ENCODE data around the gene BEST4.
"Not testable (repeated sequence)": the region's sequence is repeated elsewhere in the genome, so short reads cannot be mapped to it uniquely, and the experiment has no call there.

BEST4 gene

DNA sequence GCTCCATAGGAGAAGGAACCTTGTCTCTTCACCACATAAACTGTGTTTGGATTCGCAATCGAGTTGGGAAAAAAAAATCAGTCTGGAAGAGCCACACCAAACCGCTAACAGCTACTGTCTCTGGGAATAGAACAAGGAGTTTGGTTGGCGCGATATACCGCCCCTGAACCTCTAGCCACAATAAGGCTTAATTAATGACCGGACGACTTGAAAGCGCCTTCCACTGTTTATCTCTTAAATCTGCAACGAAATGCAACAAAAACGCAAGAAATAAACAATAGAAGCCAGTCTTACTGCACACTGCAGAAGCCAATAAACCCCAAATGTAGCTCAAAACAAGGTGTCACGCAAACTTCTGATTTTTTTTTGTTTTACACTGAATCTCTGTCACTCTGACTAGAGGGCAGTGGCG lies 31.2 kb upstream of the BEST4 start:
- no peak for FAIRE-seq

DNA sequence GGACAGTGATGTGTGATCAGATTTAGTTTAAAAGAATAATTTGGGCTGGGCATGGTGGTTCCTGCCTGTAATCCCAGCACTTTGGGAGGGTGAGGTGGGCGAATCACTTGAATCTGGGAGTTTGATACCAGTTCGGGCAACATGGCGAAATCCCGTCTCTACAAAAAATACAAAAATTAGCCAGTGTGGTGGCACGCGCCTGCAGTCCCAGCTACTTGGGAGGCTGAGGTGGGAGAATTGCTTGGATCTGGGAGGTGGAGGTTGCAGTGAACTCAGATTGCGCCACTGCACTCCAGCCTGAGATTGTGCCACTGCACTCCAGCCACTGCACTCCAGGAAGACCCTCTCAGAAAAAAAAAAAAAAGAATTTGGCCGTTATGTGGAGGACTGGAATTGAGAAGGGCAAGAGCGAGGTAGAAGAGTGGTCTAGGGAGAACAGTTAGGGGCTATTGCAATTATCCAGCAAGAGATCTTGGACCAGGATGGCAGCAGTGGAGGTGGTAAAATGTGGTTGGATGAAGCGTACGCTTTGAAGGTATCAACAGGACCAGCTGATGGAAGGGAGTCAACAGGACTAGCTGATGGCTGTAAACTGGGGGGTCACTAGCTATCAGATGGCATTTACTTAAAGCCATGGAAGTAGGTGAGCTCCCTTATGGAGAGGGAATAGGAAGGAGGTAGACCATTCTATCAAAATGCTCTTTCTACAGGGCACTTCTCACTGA lies 30.0 kb upstream of the BEST4 start:
- FAIRE-seq = no peak

- FAIRE-seq = no peak
These were observed 29.3 kb upstream of the BEST4 start for GRCh38 chr1:44817307-44817706.

DNA sequence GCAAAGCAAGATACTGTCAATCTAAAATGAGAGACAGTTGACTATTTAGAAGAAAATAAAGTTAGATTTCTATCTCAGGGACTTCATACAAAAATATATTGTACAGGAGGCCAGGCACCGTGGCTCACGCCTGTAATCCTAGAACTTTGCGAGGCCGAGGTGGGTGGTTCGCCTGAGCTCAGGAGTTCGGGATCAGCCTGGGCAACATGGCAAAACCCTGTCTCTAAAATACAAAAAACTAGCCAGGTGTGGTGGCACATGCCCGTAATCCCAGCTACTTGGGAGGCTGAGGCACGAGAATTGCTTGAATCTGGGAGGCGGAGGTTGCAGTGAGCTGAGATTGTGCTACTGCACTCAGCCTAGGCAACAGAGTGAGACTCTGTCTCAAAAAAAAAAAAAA lies 28.0 kb upstream of the BEST4 start:
- not testable (repeated sequence) for FAIRE-seq

GRCh38 chr1:44812822-44813543 lies 25.0 kb upstream of the BEST4 start:
- FAIRE-seq = no peak

GRCh38 chr1:44811234-44811633 lies 23.3 kb upstream of the BEST4 start:
- no peak for FAIRE-seq

- not testable (repeated sequence) for FAIRE-seq
These were observed 22.8 kb upstream of the BEST4 start for GRCh38 chr1:44810762-44811105.

DNA sequence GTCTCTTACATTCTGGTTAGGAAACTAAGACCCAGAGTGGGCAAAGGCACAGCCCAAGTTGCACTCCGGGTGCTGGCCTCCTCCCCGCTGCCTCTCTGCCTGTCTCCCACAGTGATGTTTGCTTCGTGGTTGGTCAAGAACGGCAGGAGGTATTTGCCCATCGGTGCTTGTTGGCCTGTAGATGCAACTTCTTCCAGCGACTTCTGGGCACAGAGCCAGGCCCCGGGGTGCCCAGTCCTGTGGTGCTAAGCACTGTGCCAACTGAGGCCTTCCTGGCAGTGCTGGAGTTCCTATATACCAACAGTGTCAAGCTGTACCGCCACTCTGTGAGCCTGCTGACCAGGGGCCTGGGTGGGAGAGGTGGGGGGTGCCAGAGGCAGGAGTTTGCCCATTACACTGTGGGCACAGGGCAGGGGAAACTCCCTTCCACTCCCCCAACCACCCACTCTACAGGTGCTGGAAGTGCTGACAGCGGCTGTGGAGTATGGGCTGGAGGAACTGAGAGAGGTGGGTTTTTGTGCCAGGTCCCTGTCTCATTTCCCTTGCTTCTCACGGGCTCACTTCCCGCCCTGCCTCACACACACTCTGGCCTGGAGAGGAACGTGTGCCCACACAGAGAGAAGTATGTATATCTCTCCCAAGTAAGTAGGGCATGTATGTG lies 22.3 kb upstream of the BEST4 start:
- FAIRE-seq = no peak

GRCh38 chr1:44808938-44809917 lies 21.3 kb upstream of the BEST4 start:
- no peak for FAIRE-seq

DNA sequence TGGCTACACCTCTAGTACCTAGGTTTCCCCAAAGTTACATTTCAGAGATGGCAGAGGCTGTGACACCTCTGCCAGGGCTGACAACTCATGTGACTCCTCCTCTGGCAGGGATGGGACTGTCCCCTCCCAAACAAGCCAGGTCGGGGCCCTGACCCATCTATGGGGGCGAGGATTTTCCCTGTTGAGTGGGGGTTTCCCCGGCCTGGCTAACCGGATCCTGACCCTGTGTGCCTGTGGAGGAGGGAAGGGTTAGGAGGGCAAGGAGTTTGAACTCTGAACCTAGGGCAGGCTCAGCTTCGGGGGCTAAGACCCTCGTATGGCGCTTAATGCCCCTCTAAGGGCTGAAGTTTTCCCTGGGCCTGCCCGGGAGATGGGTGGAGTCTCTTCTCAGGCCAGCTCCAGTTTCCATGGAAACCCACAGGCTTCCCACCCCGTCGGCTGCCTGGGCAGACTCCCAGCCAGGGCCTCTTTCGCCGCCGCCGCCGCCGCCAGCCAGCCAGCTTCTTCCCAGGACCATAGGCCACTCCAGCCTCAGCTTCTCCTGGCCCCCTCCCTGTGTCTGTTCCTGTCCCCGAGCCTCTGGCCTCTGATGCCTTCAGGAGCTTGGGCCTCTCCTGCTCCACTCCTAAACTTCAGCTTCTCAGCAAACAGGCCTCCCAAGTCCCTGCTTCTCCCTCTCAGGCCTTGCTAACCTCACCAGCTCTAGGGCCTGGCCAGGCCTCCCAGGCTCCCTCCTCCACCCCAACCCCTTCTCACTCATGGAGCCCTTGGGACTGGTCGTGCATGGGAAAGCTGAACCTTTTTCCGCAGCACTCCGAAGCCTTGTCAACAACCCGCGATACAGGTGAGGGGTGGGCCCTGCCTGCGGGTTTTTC lies 20.3 kb upstream of the BEST4 start, which contains the start of gene BTBD19:
Gene BTBD19, plus strand, starts transcription at position 461 of the 875 bp plus-strand sequence. Its CDS starts 298 bp downstream, at position 759.
- no peak for FAIRE-seq

- peak; percentile 75 for FAIRE-seq
These were observed 19.5 kb upstream of the BEST4 start for GRCh38 chr1:44807364-44808062.

- no peak for FAIRE-seq
These were observed 18.9 kb upstream of the BEST4 start, which contains the start of gene DYNLT4 for GRCh38 chr1:44806704-44807363. Gene DYNLT4 (minus strand): TSS chr1:44807351. CDS start chr1:44806668, 683 bp downstream.

DNA sequence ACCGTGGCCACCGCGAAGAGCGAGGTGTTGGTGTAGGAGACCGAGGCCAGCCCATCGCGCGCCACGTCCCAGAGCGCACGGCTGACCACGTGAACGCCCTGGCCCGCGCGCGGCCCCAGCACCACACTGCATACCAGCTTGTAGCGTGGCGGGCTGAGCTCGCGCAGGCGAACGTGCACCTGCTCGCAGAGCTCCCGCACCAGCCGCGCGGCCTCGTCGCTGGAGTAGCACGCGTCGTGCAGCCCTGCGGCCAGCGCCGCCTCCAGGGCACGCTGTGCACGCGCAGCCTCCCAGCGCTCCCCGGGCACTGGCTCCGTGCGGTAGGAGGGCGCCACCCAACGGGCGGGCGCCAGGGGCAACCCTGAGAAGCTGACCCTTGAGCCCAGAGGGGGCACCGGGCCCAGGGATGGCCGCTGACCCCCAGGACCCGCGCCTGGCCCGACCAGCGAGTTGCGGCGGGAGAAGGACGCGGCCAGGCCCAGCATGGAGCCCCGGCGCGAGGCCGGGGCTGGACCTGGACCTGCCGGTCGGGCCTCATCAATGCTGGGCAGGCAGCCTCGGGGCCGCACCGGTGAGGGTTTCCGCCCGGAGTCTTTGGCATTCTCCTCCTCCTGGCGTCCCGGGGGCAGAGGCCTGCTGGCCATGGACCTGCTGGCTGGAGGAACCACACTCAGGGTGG lies 18.2 kb upstream of the BEST4 start:
- no peak for FAIRE-seq

GRCh38 chr1:44805311-44806024 lies 17.5 kb upstream of the BEST4 start:
- FAIRE-seq = no peak

DNA sequence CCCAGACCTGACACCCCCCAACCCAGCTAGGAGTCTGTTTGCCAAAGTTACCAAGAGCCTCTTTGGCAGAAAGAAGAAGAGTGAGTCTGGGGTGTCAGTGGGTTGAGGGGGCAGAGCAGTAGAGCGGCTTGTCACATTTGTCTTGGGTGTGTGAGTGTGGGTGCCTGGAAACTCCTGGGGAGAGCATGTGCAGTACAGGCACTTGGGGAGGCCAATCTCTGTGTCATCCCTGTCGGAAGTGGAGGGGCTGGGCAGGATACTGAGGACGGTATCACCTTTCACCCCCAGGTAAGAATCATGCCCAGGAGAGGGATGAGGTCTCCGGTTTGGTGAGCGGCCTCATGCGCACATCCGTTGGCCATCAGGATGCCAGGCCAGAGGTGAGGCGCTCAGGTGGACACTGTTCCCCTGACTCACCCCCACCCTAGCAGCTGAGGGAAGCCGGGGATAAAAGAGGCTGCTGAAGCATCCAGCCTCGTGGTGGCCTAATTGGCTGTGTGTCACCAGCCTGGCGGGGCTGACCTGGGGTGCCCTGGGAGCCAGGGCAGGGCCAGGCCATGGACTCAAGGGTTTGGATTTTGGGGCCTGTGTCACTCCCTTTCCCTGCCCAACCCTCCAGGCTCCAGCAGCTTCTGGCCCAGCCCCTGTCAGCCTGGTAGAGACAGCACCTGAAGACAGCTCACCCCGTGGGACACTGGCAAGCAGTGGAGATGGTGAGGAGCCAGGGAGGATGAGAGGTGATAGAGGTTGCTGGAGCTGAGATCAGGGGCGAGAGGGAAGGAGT lies 15.5 kb upstream of the BEST4 start:
- no peak for FAIRE-seq

DNA sequence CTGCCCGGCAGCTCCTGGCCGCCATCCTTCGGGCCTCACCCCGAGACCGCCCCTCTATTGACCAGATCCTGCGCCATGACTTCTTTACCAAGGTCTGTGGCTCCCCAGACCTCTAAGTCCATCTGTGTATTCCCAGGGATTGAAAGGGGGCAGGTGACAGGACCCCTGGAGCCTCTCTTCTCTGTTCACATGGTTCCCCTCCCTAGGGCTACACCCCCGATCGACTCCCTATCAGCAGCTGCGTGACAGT lies 15.0 kb upstream of the BEST4 start:
- no peak for FAIRE-seq

DNA sequence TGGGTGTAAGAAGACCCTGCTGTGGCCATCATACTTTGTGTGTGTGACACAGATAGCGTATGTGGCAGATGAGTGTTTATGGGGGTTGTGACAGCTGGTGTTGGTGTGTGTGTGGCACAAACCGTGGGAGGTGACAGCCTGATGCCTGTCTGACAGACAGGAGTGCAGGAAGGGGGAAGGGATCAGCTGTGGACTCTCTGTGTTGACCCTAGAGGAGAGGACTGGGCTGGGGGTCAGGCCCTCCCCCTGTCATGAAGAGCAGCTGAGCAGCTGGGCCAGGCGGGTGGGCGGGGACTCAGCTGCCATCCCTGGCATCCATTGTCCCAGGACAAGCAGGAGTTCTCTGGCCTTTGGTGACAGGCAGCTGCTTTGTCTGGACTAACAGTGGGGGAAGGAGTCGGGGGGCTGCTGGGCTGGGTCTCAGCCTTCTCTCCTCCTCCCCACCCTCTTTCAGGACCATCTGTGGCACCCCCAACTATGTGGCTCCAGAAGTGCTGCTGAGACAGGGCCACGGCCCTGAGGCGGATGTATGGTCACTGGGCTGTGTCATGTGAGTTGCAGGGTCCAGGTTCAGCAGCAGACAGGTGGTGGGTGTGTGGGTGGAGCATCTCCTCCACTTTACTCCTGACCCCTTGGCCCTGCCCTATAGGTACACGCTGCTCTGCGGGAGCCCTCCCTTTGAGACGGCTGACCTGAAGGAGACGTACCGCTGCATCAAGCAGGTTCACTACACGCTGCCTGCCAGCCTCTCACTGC lies 14.5 kb upstream of the BEST4 start:
- FAIRE-seq = no peak

All from endometrium (tissue), 2 donors.